Ishikawa (cell line): Measurements from ENCODE around the gene MYL4.

Experiments
- CEBPB ChIP-seq: IDR thresholded peaks from 2 replicates; pipeline ENCODE4 v1.6.1; 2012
- CREB1 ChIP-seq: IDR thresholded peaks from 2 replicates; pipeline ENCODE4 v1.6.1; 2012; ENCODE audit warnings: low read depth
- EGR1 ChIP-seq: IDR thresholded peaks from 2 replicates; pipeline ENCODE4 v1.6.1; 2012
- EP300 ChIP-seq: IDR thresholded peaks from 2 replicates; pipeline ENCODE4 v1.6.1; 2012; ENCODE audit warnings: borderline replicate concordance
- FOXM1 ChIP-seq: IDR thresholded peaks from 2 replicates; pipeline ENCODE4 v1.6.1; 2012; ENCODE audit warnings: low read depth, borderline replicate concordance
- MAX ChIP-seq: IDR thresholded peaks from 2 replicates; pipeline ENCODE4 v1.6.1; 2012
- NFIC ChIP-seq: IDR thresholded peaks from 2 replicates; pipeline ENCODE4 v1.6.1; 2012
- RAD21 ChIP-seq: IDR thresholded peaks from 2 replicates; pipeline ENCODE4 v1.6.1; 2012; ENCODE audit warnings: low read depth
- REST ChIP-seq: IDR thresholded peaks from 2 replicates; pipeline ENCODE4 v1.6.1; 2012; ENCODE audit warnings: low read depth, mild to moderate bottlenecking
- TAF1 ChIP-seq: IDR thresholded peaks from 2 replicates; pipeline ENCODE4 v1.6.1; 2012; ENCODE audit warnings: low read depth, mild to moderate bottlenecking
- TCF12 ChIP-seq: IDR thresholded peaks from 2 replicates; pipeline ENCODE4 v1.6.1; 2012; ENCODE audit warnings: low read depth
- TEAD4 ChIP-seq: IDR thresholded peaks from 2 replicates; pipeline ENCODE4 v1.6.1; 2012
- YY1 ChIP-seq: IDR thresholded peaks from 2 replicates; pipeline ENCODE4 v1.6.1; 2012; ENCODE audit warnings: low read depth
- ZBTB7A ChIP-seq: IDR thresholded peaks from 2 replicates; pipeline ENCODE4 v1.6.1; 2012; ENCODE audit warnings: low read depth
- TF ChIP-seq, protein P1 (sequence below): IDR thresholded peaks from 2 replicates; pipeline ENCODE4 v1.6.1; 2012

The MYL4 gene

DNA sequence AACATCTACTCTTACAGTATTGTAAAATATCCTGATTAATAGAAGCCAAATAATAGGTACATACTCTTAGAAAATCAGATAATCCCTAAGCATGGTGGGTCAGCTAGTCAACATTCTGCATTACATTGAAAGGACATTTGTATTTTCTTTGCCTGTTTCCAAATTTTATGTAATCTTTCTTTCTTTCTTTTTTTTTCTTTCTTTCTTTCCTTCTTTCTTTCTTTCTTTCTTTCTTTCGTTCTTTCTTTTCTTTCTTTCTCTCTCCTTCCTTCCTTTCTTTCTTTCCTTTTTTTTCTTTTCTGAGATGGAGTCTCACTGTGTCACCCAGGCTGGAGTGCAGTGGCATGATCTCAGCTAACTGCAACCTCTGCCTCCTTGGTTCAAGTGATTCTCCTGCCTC lies 63.3 kb downstream of the MYL4 start:
- TF ChIP-seq TCF12, result no peak
- no peak for TF ChIP-seq EP300
- TF ChIP-seq EGR1, result no peak
- TF ChIP-seq, protein P1, sequence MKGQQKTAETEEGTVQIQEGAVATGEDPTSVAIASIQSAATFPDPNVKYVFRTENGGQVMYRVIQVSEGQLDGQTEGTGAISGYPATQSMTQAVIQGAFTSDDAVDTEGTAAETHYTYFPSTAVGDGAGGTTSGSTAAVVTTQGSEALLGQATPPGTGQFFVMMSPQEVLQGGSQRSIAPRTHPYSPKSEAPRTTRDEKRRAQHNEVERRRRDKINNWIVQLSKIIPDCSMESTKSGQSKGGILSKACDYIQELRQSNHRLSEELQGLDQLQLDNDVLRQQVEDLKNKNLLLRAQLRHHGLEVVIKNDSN, result no peak
- TF ChIP-seq RAD21, result no peak
- TF ChIP-seq YY1, result no peak
- TF ChIP-seq MAX, result no peak
- TF ChIP-seq FOXM1, result no peak
- TF ChIP-seq CREB1, result no peak
- no peak for TF ChIP-seq REST
- TF ChIP-seq TEAD4, result no peak
- TF ChIP-seq TAF1, result no peak
- no peak for TF ChIP-seq ZBTB7A
- no peak for TF ChIP-seq NFIC
- no peak for TF ChIP-seq CEBPB

DNA sequence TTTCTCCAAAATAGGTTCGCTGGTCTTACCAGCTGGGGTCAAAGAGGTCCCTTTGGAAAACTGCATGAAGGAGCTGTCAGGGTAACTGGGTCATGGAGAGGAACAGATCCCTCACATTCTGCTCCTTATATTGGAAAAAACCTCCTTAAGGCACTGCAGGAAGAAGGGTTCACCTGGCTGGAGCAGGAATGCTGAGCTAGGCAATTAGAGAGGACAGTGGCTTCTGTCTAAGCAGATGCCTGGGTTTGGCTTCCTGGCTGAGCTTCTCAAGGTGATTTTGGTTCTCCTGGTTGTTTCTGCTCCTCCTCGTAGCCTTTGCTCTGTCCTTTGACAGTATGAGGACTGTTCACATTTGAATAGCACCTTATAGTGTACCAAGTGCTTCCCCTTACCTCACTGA lies 64.1 kb downstream of the MYL4 start:
- TF ChIP-seq CREB1, result no peak
